HUES64 (cell line): ENCODE results near the gene KRT6A.
A peak's percentile ranks its signal among the peaks of the same experiment; 100 is the strongest.

ENCODE experiments used
- H3K27ac ChIP-seq: 2 replicates; pipeline ENCODE4 v1.7.0; 2013; ENCODE audit warnings: low read depth, low read length, inconsistent platforms
- H3K27me3 ChIP-seq: 2 replicates; pipeline ENCODE4 v1.6.1; 2013; ENCODE audit warnings: mild to moderate bottlenecking, low read length; ENCODE audit not compliant: insufficient read depth
- H3K36me3 ChIP-seq: 2 replicates; pipeline ENCODE4 v1.6.1; 2013; ENCODE audit warnings: mild to moderate bottlenecking, low read length; ENCODE audit not compliant: insufficient read depth
- H3K4me1 ChIP-seq: 2 replicates; pipeline ENCODE4 v1.6.1; 2013; ENCODE audit warnings: mild to moderate bottlenecking, low read length, moderate library complexity; ENCODE audit not compliant: insufficient read depth
- H3K4me3 ChIP-seq: 2 replicates; pipeline ENCODE4 v1.5.1; 2013; ENCODE audit warnings: mild to moderate bottlenecking, low read length, moderate library complexity
- H3K9ac ChIP-seq: 2 replicates; pipeline ENCODE4 v1.6.1; 2013; ENCODE audit warnings: mild to moderate bottlenecking, low read depth, low read length
- H3K9me3 ChIP-seq: 2 replicates; pipeline ENCODE4 v1.6.1; 2013; ENCODE audit warnings: low read depth, low read length; ENCODE audit not compliant: insufficient read depth
- WGBS: fragments of 150-250, 120-280 bp; methylation state at CpG from one replicate; pipeline ENCODE4 v1.1.7; 2013; ENCODE audit warnings: missing lambda C conversion rate; 5-methylcytosine and 5-hydroxymethylcytosine counted together

KRT6A gene

DNA sequence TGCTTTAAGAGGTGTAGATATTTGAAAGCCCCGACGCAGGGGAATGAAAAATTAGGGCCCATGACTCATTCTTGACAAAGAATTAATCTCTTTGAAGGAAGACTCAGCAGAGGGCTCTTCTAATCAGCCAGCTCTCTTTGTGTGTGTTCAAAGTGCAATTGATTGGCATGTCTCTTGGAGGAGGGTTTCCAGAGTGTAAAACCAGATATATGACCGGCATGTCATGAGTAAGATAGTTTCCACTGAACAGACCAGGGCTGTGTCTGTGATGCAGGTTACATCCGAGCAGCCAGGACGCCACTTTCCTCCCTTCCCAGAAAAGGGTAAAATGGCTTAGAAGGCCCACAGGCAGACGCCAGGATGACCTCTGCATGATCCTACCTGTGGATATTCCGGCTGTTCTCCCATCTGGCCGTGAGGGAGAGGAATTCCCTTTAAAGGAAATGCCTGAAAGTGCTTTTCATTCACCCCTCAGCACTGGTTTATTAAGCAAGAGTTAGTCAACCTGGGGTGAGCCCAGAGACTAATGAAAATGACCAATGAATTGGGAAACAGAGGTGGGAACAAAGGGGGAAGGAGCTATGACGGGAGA, 51.6 kb downstream of the KRT6A start:
- H3K27ac ChIP-seq = no peak overlapping the region
- WGBS = 79% methylated on average over 9 of the region's 9 CpGs
- H3K4me3 ChIP-seq = no peak overlapping the region
- H3K27me3 ChIP-seq = no peaks in the 10 kb centered on the region
- H3K9ac ChIP-seq = no peak overlapping the region
- peaks cover 24% of the 10 kb centered on the region for H3K4me1 ChIP-seq
- no peaks in the 10 kb centered on the region for H3K36me3 ChIP-seq
- H3K9me3 ChIP-seq = no peaks in the 10 kb centered on the region

- H3K27me3 ChIP-seq = no peaks in the 10 kb centered on the region
- H3K9ac ChIP-seq = no peak overlapping the region
Measured at GRCh38 chr12:52440821-52441319, 52.2 kb downstream of the KRT6A start.

DNA sequence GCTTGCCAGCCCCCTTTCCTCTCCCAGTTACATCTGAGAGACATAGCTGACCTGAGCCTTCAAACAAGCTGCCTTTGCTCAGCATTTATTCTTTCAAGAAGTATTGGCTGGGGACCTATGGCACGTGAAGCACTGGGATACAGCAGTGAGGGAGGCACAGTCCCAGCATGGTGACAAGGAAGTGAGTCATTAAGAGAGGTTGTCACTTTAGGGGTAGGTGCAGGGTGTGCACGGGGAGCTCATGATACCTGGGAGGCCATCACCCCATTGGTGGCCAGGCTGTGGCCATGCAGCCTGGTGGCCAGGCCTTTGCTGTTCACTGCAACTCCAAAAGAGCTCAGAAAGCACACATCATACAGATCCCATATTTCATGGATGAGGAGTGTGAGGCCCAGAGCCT, 53.2 kb downstream of the KRT6A start:
- Histone ChIP-seq H3K9ac (no peak overlapping the region), H3K4me1 (peaks cover 24% of the 10 kb centered on the region), H3K27ac (no peak overlapping the region), H3K36me3 (no peaks in the 10 kb centered on the region), H3K27me3 (no peaks in the 10 kb centered on the region), H3K4me3 (no peak overlapping the region), H3K9me3 (no peaks in the 10 kb centered on the region)
- 88% methylated on average over 2 of the region's 2 CpGs for WGBS

More at GRCh38 chr12:52440821-52441319, 52.2 kb downstream of the KRT6A start:
- 92% methylated on average over 5 of the region's 5 CpGs for WGBS
- Histone ChIP-seq H3K4me3 (no peak overlapping the region), H3K27ac (peak overlapping the region; percentile 14; the same call in 1 of the 2 replicates), H3K36me3 (no peaks in the 10 kb centered on the region), H3K4me1 (peaks cover 24% of the 10 kb centered on the region), H3K9me3 (no peaks in the 10 kb centered on the region)

DNA sequence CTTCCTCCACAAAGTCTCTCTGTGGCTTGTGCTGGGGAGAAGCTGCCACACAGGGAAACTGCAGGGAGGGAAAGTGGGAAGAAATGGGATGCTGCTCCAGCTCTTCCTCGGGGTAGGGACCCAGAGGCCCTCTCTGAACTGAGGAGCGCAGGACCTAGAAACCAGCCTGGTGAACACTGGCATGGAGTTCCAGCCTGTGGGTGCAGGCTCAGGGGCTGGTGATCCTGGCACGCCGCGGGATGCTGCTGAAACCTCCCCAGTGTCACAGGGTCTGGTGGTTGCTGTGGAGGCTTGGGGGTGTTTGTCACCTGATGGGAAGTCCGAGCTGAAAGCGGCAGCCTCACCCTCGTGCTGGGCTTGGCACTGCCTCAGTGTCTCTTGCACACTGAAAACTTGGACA, 53.6 kb downstream of the KRT6A start:
- Histone ChIP-seq H3K27ac (no peak overlapping the region), H3K9me3 (no peaks in the 10 kb centered on the region), H3K4me1 (peaks cover 24% of the 10 kb centered on the region), H3K36me3 (no peaks in the 10 kb centered on the region), H3K27me3 (no peaks in the 10 kb centered on the region), H3K9ac (no peak overlapping the region), H3K4me3 (no peak overlapping the region)
- 80% methylated on average over 8 of the region's 8 CpGs for WGBS

GRCh38 chr12:52438305-52439301, 54.5 kb downstream of the KRT6A start:
- no peaks in the 10 kb centered on the region for H3K27me3 ChIP-seq
- peaks cover 24% of the 10 kb centered on the region for H3K4me1 ChIP-seq
- H3K4me3 ChIP-seq = no peak overlapping the region
- H3K27ac ChIP-seq = no peak overlapping the region
- H3K9me3 ChIP-seq = no peaks in the 10 kb centered on the region
- no peaks in the 10 kb centered on the region for H3K36me3 ChIP-seq
- WGBS = 94% methylated on average over 8 of the region's 8 CpGs
- H3K9ac ChIP-seq = no peak overlapping the region

DNA sequence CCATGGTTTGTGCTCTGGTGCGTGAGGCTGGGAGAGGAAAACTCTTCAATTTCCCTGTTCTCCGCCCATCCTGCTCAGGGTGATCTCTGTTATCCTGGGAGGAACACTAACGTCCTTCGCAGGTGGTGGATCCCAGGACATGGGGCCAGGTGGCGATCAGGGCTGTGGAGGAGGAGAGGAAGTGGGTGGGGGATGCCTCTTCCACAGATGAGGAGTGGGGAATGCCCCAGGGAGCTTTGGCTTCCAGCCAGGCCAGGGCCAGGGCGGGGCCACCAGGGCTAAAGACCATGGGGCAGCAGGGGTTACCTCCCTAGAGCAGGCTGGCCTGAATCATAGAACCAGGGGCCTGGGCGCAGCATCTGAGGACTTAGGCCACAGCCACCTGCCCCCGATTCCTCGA, 55.5 kb downstream of the KRT6A start:
- no peaks in the 10 kb centered on the region for H3K27me3 ChIP-seq
- no peak overlapping the region for H3K9ac ChIP-seq
- WGBS = 84% methylated on average over 9 of the region's 9 CpGs

More for the DNA sequence above, 55.5 kb downstream of the KRT6A start:
- Histone ChIP-seq H3K9me3 (no peaks in the 10 kb centered on the region), H3K4me1 (peaks cover 17% of the 10 kb centered on the region), H3K36me3 (no peaks in the 10 kb centered on the region), H3K27ac (no peak overlapping the region), H3K4me3 (no peak overlapping the region)
